ENCODE results near the gene RASD1.

- TF ChIP-seq, protein P1, sequence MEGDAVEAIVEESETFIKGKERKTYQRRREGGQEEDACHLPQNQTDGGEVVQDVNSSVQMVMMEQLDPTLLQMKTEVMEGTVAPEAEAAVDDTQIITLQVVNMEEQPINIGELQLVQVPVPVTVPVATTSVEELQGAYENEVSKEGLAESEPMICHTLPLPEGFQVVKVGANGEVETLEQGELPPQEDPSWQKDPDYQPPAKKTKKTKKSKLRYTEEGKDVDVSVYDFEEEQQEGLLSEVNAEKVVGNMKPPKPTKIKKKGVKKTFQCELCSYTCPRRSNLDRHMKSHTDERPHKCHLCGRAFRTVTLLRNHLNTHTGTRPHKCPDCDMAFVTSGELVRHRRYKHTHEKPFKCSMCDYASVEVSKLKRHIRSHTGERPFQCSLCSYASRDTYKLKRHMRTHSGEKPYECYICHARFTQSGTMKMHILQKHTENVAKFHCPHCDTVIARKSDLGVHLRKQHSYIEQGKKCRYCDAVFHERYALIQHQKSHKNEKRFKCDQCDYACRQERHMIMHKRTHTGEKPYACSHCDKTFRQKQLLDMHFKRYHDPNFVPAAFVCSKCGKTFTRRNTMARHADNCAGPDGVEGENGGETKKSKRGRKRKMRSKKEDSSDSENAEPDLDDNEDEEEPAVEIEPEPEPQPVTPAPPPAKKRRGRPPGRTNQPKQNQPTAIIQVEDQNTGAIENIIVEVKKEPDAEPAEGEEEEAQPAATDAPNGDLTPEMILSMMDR (IDR thresholded peaks at IDR 0.05; ENCODE audit: poor library complexity), result no peak
- no peak for TF ChIP-seq EZH2 (IDR thresholded peaks at IDR 0.05; ENCODE audit: borderline replicate concordance)
Measured at GRCh38 chr17:17499402-17500145, 3.4 kb upstream of the RASD1 start.
